GM23338 (cell line): ENCODE data around the gene SLC9A1.

Experiments used
- CREB1 ChIP-seq: fragments of 250-450 bp; sonication (Bioruptor Pico); IDR thresholded peaks from 2 replicates; pipeline ENCODE4 v1.5.0; 2020; ENCODE audit warnings: low read depth, mild to moderate bottlenecking, moderate library complexity
- ETS1 ChIP-seq: IDR thresholded peaks from 2 replicates; pipeline ENCODE4 v1.6.1; 2016; ENCODE audit warnings: antibody characterized with exemption
- EZH2 ChIP-seq: fragments of 200-600 bp; sonication (generic); IDR thresholded peaks from one replicate; pipeline ENCODE4 v1.8.0; 2017; ENCODE audit warnings: antibody characterized with exemption, mild to moderate bottlenecking, low read depth; ENCODE audit not compliant: unreplicated experiment
- EZH2phosphoT487 ChIP-seq: fragments of 200-600 bp; sonication (generic); IDR thresholded peaks from one replicate; pipeline ENCODE4 v1.8.1; 2018; ENCODE audit warnings: antibody characterized with exemption; ENCODE audit not compliant: unreplicated experiment
- JUNB ChIP-seq: IDR thresholded peaks from one replicate; pipeline ENCODE4 v1.6.1; 2016; ENCODE audit warnings: antibody characterized with exemption; ENCODE audit not compliant: unreplicated experiment
- NANOG ChIP-seq: IDR thresholded peaks from 2 replicates; pipeline ENCODE4 v1.6.1; 2016; ENCODE audit warnings: antibody characterized with exemption, borderline replicate concordance
- POLR2AphosphoS5 ChIP-seq: IDR thresholded peaks from 2 replicates; pipeline ENCODE4 v1.6.1; 2016; ENCODE audit warnings: antibody characterized with exemption, low read depth
- ZNF114 ChIP-seq: fragments of 250-450 bp; sonication (Bioruptor Pico); IDR thresholded peaks from 2 replicates; pipeline ENCODE4 v1.5.0; 2020; ENCODE audit warnings: mild to moderate bottlenecking, moderate library complexity
- ZNF331 ChIP-seq: fragments of 250-450 bp; sonication (Bioruptor Pico); IDR thresholded peaks from 2 replicates; pipeline ENCODE4 v1.5.0; 2020; ENCODE audit warnings: low read depth, mild to moderate bottlenecking, moderate library complexity
- TF ChIP-seq, protein P1 (sequence below), 2 experiments: fragments of 200-600 bp in 1 of 2; sonication (generic) in 1 of 2; conservative IDR thresholded peaks; 2 replicates each; pipeline versions ENCODE4 v1.5.1 to v1.6.1; 2016 to 2017; ENCODE audit warnings: antibody characterized with exemption in 2 of 2, low read depth in 2 of 2, mild to moderate bottlenecking in 2 of 2, moderate library complexity in 1 of 2
- TF ChIP-seq, protein P2 (sequence below): IDR thresholded peaks from one replicate; pipeline ENCODE4 v1.6.1; 2018; ENCODE audit warnings: antibody characterized with exemption; ENCODE audit not compliant: unreplicated experiment

DNA sequence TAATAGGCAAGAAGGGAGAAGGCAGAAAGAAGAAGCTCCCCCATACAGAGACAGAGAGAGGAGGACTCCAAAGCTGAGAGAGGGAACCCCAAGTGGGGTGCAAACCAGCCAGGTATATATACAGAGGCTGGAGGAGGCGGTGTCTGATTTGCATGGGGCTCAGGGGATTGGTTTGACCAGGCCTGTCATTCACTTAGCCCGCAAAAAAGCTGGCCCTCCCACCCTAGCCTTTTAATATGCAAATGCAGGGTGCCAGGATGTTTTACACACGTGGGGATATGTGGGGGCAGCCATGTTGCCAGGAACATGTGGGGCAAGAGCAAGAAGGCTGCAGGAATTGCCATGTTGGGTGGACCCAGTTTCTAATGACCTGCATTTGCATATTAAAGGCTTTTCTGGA lies 105.3 kb downstream of the SLC9A1 start:
- 0 out of 2 replicates have a peak, but pooled peaks have one; percentile 37 for TF ChIP-seq CREB1 (CRISPR knock-in tag)
- TF ChIP-seq EZH2phosphoT487: no peak
- TF ChIP-seq POLR2AphosphoS5: no peak
- TF ChIP-seq, protein P1, sequence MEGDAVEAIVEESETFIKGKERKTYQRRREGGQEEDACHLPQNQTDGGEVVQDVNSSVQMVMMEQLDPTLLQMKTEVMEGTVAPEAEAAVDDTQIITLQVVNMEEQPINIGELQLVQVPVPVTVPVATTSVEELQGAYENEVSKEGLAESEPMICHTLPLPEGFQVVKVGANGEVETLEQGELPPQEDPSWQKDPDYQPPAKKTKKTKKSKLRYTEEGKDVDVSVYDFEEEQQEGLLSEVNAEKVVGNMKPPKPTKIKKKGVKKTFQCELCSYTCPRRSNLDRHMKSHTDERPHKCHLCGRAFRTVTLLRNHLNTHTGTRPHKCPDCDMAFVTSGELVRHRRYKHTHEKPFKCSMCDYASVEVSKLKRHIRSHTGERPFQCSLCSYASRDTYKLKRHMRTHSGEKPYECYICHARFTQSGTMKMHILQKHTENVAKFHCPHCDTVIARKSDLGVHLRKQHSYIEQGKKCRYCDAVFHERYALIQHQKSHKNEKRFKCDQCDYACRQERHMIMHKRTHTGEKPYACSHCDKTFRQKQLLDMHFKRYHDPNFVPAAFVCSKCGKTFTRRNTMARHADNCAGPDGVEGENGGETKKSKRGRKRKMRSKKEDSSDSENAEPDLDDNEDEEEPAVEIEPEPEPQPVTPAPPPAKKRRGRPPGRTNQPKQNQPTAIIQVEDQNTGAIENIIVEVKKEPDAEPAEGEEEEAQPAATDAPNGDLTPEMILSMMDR (conservative IDR thresholded peaks at IDR 0.05; ENCODE audit: low read depth in 2 of 2): no peak
- no peak for TF ChIP-seq JUNB
- TF ChIP-seq EZH2: no peak
- TF ChIP-seq, protein P2, sequence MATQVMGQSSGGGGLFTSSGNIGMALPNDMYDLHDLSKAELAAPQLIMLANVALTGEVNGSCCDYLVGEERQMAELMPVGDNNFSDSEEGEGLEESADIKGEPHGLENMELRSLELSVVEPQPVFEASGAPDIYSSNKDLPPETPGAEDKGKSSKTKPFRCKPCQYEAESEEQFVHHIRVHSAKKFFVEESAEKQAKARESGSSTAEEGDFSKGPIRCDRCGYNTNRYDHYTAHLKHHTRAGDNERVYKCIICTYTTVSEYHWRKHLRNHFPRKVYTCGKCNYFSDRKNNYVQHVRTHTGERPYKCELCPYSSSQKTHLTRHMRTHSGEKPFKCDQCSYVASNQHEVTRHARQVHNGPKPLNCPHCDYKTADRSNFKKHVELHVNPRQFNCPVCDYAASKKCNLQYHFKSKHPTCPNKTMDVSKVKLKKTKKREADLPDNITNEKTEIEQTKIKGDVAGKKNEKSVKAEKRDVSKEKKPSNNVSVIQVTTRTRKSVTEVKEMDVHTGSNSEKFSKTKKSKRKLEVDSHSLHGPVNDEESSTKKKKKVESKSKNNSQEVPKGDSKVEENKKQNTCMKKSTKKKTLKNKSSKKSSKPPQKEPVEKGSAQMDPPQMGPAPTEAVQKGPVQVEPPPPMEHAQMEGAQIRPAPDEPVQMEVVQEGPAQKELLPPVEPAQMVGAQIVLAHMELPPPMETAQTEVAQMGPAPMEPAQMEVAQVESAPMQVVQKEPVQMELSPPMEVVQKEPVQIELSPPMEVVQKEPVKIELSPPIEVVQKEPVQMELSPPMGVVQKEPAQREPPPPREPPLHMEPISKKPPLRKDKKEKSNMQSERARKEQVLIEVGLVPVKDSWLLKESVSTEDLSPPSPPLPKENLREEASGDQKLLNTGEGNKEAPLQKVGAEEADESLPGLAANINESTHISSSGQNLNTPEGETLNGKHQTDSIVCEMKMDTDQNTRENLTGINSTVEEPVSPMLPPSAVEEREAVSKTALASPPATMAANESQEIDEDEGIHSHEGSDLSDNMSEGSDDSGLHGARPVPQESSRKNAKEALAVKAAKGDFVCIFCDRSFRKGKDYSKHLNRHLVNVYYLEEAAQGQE: no peak
- TF ChIP-seq ETS1: no peak
- no peak for TF ChIP-seq ZNF331 (CRISPR knock-in tag)
- TF ChIP-seq ZNF114: peak; percentile 95; the same call in 1 of the 2 replicates
- TF ChIP-seq NANOG: no peak
